Progenitor cell of endocrine pancreas (in vitro differentiated cells): Measurements from ENCODE around the gene ABCC2. TPM values are rescaled to one million over a fixed set of nuclear protein-coding genes. Genes with fewer than 3 reads are reported as not detected.
"Not testable (repeated sequence)": the region's sequence is repeated elsewhere in the genome, so short reads cannot be mapped to it uniquely, and the experiment has no call there.

Source experiments
- DNase-seq: peaks from one replicate; pipeline ENCODE4 v3.0.0; 2021; ENCODE audit warnings: low spot score; ENCODE audit not compliant: unreplicated experiment
- H3K27ac Mint-ChIP-seq: 2 replicates; pipeline ENCODE4 v1.8.0; 2021; ENCODE audit warnings: mild to moderate bottlenecking, moderate library complexity, mixed read lengths
- H3K27me3 Mint-ChIP-seq: 2 replicates; pipeline ENCODE4 v1.8.0; 2021; ENCODE audit warnings: mixed read lengths
- H3K36me3 Mint-ChIP-seq: 2 replicates; pipeline ENCODE4 v1.8.0; 2022; ENCODE audit warnings: mixed read lengths; ENCODE audit not compliant: insufficient read depth
- H3K4me1 Mint-ChIP-seq: 2 replicates; pipeline ENCODE4 v1.8.0; 2021; ENCODE audit warnings: low read depth, mixed read lengths
- H3K4me3 Mint-ChIP-seq: 2 replicates; pipeline ENCODE4 v1.8.0; 2021; ENCODE audit warnings: low read depth, mild to moderate bottlenecking, moderate library complexity, mixed read lengths
- H3K9me3 Mint-ChIP-seq: 2 replicates; pipeline ENCODE4 v1.8.0; 2021; ENCODE audit warnings: low read depth, mixed read lengths
- total RNA-seq: library from RNA; stranded (reverse); gene quantifications from 2 replicates; pipeline ENCODE4 v1.2.1, GENCODE V29; 2021
- TF ChIP-seq, protein P1 (sequence below): fragments of 200-600 bp; sonication (generic); IDR thresholded peaks from one replicate; pipeline ENCODE4 v1.5.0; 2021; ENCODE audit warnings: antibody characterized with exemption, mild to moderate bottlenecking; ENCODE audit not compliant: unreplicated experiment

The ABCC2 gene
- total RNA-seq, 1 donor from 2014 or later, result 0.89 TPM

DNA sequence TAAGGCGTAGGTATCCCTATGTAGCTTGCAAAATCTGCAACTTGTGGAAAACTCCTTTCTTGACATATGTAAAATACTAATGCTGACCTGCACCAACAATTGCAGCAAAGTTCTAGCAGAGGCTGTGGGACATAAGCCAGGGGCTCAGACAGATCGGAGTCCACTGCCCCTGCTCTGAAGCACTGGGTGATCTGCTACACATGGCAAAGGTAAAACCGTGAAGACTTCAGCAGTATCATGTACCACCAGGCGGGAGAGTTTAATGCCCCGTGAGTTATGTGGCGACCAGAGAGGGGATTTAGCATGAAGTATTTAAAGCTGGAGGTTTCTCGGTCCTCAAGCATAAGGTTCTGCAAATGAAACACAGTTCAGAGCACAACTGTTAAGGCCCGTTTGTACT, 76.4 kb downstream of the ABCC2 start:
- H3K4me1 Mint-ChIP-seq, result peaks cover 3% of the 10 kb centered on the region
- TF ChIP-seq, protein P1, sequence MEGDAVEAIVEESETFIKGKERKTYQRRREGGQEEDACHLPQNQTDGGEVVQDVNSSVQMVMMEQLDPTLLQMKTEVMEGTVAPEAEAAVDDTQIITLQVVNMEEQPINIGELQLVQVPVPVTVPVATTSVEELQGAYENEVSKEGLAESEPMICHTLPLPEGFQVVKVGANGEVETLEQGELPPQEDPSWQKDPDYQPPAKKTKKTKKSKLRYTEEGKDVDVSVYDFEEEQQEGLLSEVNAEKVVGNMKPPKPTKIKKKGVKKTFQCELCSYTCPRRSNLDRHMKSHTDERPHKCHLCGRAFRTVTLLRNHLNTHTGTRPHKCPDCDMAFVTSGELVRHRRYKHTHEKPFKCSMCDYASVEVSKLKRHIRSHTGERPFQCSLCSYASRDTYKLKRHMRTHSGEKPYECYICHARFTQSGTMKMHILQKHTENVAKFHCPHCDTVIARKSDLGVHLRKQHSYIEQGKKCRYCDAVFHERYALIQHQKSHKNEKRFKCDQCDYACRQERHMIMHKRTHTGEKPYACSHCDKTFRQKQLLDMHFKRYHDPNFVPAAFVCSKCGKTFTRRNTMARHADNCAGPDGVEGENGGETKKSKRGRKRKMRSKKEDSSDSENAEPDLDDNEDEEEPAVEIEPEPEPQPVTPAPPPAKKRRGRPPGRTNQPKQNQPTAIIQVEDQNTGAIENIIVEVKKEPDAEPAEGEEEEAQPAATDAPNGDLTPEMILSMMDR, result no peak
- H3K27ac Mint-ChIP-seq, result peak overlapping the region; percentile 27
- peaks cover 3% of the 10 kb centered on the region for H3K27me3 Mint-ChIP-seq
- H3K9me3 Mint-ChIP-seq, result no peaks in the 10 kb centered on the region
- no peaks in the 10 kb centered on the region for H3K36me3 Mint-ChIP-seq
- no peak for DNase-seq
- H3K4me3 Mint-ChIP-seq, result no peak overlapping the region

GRCh38 chr10:99859585-99859984, 77.1 kb downstream of the ABCC2 start:
- no peak for DNase-seq
- H3K27ac Mint-ChIP-seq, result no peak overlapping the region
- H3K36me3 Mint-ChIP-seq, result no peaks in the 10 kb centered on the region
- H3K4me3 Mint-ChIP-seq, result no peak overlapping the region
- H3K27me3 Mint-ChIP-seq, result peaks cover 3% of the 10 kb centered on the region
- H3K9me3 Mint-ChIP-seq, result peaks cover 3% of the 10 kb centered on the region
- peaks cover 3% of the 10 kb centered on the region for H3K4me1 Mint-ChIP-seq
- TF ChIP-seq, protein P1, result peak; percentile 58

GRCh38 chr10:99860466-99860865, 78.0 kb downstream of the ABCC2 start:
- TF ChIP-seq, protein P1, result no peak
- H3K27me3 Mint-ChIP-seq, result peaks cover 3% of the 10 kb centered on the region
- H3K4me1 Mint-ChIP-seq, result peaks cover 3% of the 10 kb centered on the region
- no peak overlapping the region for H3K27ac Mint-ChIP-seq
- DNase-seq, result no peak
- H3K9me3 Mint-ChIP-seq, result peaks cover 5% of the 10 kb centered on the region
- peaks cover 1% of the 10 kb centered on the region for H3K36me3 Mint-ChIP-seq
- H3K4me3 Mint-ChIP-seq, result no peak overlapping the region

DNA sequence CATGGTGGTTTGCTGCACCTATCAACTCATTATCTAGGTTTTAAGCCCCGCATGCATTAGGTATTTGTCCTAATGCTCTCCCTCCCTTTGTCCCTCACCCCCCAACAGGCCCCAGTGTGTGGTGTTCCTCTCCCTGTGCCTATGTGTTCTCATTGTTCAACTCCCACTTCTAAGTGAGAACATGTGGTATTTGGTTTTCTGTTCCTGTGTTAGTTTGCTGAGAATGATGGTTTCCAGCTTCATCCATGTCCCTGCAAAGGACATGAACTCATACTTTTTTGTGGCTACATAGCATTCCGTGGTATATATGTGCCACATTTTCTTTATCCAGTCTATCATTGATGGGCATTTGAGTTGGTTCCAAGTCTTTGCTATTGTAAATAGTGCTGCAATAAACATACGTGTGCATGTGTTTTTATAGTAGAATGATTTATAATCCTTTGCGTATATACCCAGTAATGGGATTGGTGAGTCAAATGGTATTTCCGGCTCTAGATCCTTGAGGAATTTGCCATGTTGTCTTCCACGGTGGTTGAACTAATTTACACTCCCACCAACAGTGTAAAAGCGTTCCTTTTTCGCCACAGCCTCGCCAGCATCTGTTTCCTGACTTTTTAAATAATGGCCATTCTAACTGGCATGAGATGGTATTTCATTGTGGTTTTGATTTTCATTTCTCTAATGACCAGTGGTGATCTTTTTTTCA, 81.2 kb downstream of the ABCC2 start:
- not testable (repeated sequence) for H3K4me3 Mint-ChIP-seq, H3K36me3 Mint-ChIP-seq, H3K27me3 Mint-ChIP-seq, H3K27ac Mint-ChIP-seq, H3K4me1 Mint-ChIP-seq, DNase-seq
- peaks cover 23% of the 10 kb centered on the region for H3K9me3 Mint-ChIP-seq

DNA sequence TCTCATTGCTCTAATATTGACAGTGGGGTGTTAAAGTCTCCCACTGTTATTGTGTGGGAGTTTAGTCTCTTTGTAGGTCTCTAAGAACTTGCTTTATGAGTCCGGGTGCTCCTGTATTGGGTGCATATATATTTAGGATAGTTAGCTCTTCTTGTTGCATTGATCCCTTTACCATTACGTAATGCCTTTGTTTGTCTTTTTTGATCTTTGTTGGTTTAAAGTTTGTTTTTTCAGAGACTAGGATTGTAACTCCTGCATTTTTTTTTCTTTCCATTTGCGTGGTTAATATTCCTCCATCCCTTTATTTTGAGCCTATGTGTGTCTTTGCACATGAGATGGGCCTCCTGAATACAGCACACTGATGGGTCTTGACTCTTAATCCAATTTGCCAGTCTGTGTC, 84.8 kb downstream of the ABCC2 start:
- peaks cover 23% of the 10 kb centered on the region for H3K9me3 Mint-ChIP-seq
- not testable (repeated sequence) for DNase-seq, H3K4me1 Mint-ChIP-seq, H3K27ac Mint-ChIP-seq, H3K4me3 Mint-ChIP-seq, H3K27me3 Mint-ChIP-seq, H3K36me3 Mint-ChIP-seq

DNA sequence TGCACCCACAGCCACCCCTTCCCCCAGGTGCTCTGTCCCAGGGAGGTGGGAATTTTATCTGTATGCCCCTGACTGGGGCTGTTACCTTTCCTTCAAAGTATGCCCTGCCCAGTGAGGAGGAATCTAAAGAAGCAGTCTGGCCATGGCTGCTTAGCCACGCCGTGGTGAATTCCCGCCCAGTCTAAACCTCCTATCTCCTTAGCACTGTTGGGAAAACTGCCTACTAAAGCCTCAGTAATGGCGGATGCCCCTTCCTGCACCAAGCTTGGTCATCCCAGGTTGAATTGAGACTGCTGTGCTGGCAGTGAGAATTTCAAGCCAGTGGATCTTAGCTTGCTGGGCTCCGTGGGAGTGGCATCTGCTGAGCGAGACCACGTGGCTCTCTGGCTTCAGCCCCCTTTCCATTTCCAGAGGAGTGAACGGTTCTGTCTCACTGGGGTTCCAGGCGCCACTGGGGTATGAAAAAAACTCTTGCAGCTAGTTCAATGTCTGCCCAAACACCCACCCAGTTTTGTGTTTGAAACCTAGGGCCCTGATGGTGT, 87.2 kb downstream of the ABCC2 start:
- no peak overlapping the region for H3K4me3 Mint-ChIP-seq
- H3K27me3 Mint-ChIP-seq, result no peaks in the 10 kb centered on the region
- no peak for DNase-seq
- H3K9me3 Mint-ChIP-seq, result peaks cover 19% of the 10 kb centered on the region
- no peak overlapping the region for H3K27ac Mint-ChIP-seq
- peaks cover 13% of the 10 kb centered on the region for H3K4me1 Mint-ChIP-seq
- TF ChIP-seq, protein P1, result no peak
- H3K36me3 Mint-ChIP-seq, result peaks cover 7% of the 10 kb centered on the region
